ENCODE data around the gene ELN.

GRCh38 chr7:74074770-74075169, 46.8 kb downstream of the ELN start:
- TF ChIP-seq CTCF (IDR thresholded peaks at IDR 0.05; ENCODE audit: low read depth, low read length) (no peak), POLR2A (IDR thresholded peaks at IDR 0.05; ENCODE audit: extremely low read depth, insufficient read length) (no peak), MYC (IDR thresholded peaks at IDR 0.05; ENCODE audit: low read depth, low read length) (no peak), MAX (IDR thresholded peaks at IDR 0.05; ENCODE audit: low read depth, low read length) (no peak)
